ENCODE data around the gene HDAC3.
"Not testable (repeated sequence)": the region's sequence is repeated elsewhere in the genome, so short reads cannot be mapped to it uniquely, and the experiment has no call there.

The HDAC3 gene

GRCh38 chr5:141634720-141635119 is 1.9 kb downstream of the HDAC3 start:
- DNase-seq (ENCODE audit: low read depth): no peak

GRCh38 chr5:141633871-141634561 is 2.6 kb downstream of the HDAC3 start:
- no peak for DNase-seq (ENCODE audit: low read depth)

GRCh38 chr5:141632650-141633049 is 4.0 kb downstream of the HDAC3 start:
- DNase-seq (ENCODE audit: low read depth): no peak

GRCh38 chr5:141630570-141631140 is 6.0 kb downstream of the HDAC3 start:
- DNase-seq (ENCODE audit: low read depth): no peak

GRCh38 chr5:141628175-141628788 is 8.4 kb downstream of the HDAC3 start:
- DNase-seq (ENCODE audit: low read depth): no peak

GRCh38 chr5:141623611-141624010 is 13.0 kb downstream of the HDAC3 start:
- no peak for DNase-seq (ENCODE audit: low read depth)

GRCh38 chr5:141623186-141623585 is 13.5 kb downstream of the HDAC3 start:
- DNase-seq (ENCODE audit: low read depth): no peak

- DNase-seq (ENCODE audit: low read depth): peak; percentile 98
These were observed 17.7 kb downstream of the HDAC3 start, which contains the start of gene DIAPH1 for GRCh38 chr5:141618804-141619554. TSS of gene DIAPH1 (minus strand) at chr5:141619000. CDS start at chr5:141618914, 86 bp downstream.

GRCh38 chr5:141618030-141618803 is 18.4 kb downstream of the HDAC3 start:
- peak; percentile 37 for DNase-seq (ENCODE audit: low read depth)

- DNase-seq (ENCODE audit: low read depth): no peak
These were observed 19.0 kb downstream of the HDAC3 start for GRCh38 chr5:141617682-141618029.

- DNase-seq (ENCODE audit: low read depth): no peak
These were observed 19.5 kb downstream of the HDAC3 start for GRCh38 chr5:141617128-141617527.

GRCh38 chr5:141615991-141616720 is 20.5 kb downstream of the HDAC3 start:
- DNase-seq (ENCODE audit: low read depth): no peak

GRCh38 chr5:141613344-141613743 is 23.3 kb downstream of the HDAC3 start:
- DNase-seq (ENCODE audit: low read depth): no peak

GRCh38 chr5:141611289-141611688 is 25.4 kb downstream of the HDAC3 start:
- DNase-seq (ENCODE audit: low read depth): no peak

- not testable (repeated sequence) for DNase-seq (ENCODE audit: low read depth)
These were observed 26.7 kb downstream of the HDAC3 start for GRCh38 chr5:141609921-141610320.

GRCh38 chr5:141609044-141609443 is 27.6 kb downstream of the HDAC3 start:
- no peak for DNase-seq (ENCODE audit: low read depth)

- DNase-seq (ENCODE audit: low read depth): no peak
These were observed 28.1 kb downstream of the HDAC3 start for GRCh38 chr5:141608557-141608956.

GRCh38 chr5:141608046-141608445 is 28.6 kb downstream of the HDAC3 start:
- no peak for DNase-seq (ENCODE audit: low read depth)

GRCh38 chr5:141605523-141606277 is 30.9 kb downstream of the HDAC3 start:
- DNase-seq (ENCODE audit: low read depth): peak; percentile 38

GRCh38 chr5:141603923-141604717 is 32.5 kb downstream of the HDAC3 start:
- DNase-seq (ENCODE audit: low read depth): no peak
